MV-4-11 (cell line): ENCODE measurements around the gene SOX9.
"Not testable (repeated sequence)": the region's sequence is repeated elsewhere in the genome, so short reads cannot be mapped to it uniquely, and the experiment has no call there.

Experiments
- DNase-seq: peaks from one replicate; lab custom pipeline; 2025; lab: John Stamatoyannopoulos, UW

Gene SOX9

DNA sequence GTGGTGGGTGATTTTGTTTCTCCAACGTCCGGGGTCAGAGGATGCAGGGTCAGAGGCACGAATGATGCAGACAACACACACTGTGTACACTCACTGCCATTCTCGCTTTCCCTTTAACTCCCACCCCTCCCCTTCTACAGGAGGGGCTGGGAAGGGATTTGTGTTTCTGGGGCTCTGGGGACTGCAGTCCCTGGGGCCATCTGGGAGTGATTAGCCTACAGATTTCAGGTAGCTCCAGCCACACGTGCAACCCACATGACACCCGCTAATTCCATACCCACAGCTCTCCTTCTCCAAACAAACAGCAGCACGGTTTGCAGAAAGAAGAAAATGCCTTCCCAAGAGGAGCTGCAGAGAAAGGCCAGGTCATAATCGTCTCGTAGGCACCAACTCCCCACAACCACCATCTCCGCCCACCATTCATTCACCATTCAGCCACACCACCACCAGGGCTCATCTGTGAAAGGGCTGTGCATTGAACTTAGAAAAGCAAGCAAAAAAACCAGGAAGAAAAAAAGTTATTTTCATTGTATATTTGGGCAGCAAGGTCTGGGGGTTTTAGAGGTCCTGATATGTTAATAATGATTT, 9.4 kb upstream of the SOX9 start:
- DNase-seq: no peak

DNA sequence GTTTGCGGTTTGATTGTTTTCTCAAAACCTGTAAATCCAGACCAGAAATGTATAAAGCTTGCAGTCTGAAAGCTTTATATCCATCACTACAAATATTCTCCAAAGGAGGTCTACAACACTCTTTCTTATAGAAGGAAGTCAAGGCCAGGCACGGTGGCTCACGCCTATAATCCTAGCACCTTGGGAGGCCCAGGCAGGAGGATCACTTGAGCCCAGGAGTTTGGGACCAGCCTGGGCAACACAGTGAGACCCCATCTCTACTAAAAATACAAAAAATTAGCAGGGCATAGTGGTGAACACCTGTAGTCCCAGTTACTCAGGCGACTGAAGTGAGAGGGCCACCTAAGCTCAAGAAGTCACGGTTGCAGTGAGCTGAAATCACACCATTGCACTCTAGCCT, 8.9 kb upstream of the SOX9 start:
- not testable (repeated sequence) for DNase-seq

DNA sequence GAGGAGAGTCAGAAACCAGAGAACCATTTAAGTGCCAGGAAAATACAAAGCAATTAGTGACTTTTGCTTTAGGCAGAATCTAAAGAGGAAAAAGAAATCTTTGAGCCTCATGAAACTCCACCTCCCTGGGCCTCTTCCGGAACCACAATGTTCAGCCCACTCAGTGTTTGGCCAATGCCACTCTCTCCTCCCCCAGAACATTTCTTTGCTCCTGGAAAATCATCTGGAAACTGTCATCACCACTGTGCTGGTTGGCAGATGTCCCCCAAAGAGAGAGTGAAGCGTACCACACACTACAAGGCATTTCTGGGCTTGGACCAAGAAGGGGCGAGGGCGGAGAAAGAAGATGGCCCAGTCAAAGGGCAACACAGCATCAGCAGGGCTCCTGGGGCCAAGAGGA, 7.1 kb upstream of the SOX9 start:
- no peak for DNase-seq

DNA sequence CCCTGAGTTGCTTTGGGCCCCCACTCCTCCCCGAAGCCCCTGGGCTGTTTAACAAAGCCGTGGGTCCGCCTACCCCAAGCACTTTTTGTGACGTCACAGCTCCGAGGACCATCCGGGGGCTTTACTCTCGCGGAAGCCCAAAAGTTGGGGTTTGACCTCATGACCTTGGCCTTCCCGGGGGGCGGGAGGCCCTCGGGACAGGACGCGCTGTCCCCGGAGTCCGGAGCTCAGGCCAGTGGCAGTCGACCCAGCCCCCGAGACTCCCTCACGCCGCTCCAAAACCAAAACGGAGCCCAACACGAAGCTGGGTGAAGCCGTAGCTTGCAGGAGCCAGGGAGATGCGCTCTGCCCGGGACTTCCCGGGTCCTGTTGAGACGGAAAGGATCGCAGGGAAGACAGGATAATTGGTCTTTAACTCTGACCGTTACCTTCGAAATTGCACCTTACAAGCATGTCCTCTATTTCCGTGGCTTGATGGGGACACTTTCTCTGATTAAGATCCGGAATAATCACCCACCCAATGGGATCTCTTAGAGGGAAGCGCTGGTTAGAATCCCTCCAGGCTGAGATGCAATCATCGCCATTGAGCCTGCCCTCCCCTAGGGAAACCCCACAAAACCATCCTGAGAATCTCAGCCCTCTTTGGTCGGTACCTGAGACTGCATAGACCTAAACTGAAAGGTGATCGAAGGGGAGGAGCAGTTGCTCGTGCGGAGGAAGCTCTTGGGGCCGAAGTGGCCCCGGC, 4.9 kb upstream of the SOX9 start:
- DNase-seq: no peak

DNA sequence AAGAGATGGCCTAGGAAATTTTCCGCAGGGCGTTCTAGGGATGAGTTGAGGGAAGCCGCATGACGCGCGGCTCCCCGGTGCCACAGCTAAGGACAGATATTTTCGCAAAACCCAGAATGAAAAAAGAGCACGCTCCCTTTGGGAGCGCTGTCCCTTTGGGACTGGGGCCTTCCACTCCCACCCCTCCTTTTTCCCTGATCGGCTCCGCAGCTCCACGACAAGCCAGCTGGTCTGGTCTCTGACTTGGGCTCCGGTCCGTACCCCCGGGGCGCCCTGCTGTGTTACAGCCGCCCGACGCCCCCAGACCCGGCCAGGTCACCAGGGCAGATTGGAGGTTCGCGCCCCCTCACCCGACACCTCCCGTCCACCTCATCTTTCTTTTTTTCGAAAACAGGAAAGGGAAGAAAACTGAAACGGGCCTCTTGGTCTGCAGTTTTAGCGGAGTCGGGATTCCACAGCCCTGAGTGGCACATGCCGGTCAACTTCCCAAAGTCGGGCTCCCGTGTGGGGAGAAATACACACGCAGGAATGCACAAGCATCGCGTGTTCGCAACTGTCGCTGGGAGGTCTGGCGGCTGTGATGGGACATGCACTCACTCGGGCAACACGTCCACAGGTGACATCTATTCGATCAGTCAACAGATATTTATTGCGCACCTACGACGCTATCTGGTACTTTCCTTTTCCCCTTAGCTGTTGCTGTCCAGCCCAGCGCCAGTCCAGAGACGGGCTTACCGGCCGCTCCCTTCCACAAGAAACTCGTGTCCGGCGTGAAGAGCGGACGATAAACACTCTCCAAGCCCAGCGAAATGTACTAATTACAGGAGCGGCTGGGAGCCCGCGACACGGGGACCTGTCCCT, 3.9 kb upstream of the SOX9 start:
- no peak for DNase-seq

DNA sequence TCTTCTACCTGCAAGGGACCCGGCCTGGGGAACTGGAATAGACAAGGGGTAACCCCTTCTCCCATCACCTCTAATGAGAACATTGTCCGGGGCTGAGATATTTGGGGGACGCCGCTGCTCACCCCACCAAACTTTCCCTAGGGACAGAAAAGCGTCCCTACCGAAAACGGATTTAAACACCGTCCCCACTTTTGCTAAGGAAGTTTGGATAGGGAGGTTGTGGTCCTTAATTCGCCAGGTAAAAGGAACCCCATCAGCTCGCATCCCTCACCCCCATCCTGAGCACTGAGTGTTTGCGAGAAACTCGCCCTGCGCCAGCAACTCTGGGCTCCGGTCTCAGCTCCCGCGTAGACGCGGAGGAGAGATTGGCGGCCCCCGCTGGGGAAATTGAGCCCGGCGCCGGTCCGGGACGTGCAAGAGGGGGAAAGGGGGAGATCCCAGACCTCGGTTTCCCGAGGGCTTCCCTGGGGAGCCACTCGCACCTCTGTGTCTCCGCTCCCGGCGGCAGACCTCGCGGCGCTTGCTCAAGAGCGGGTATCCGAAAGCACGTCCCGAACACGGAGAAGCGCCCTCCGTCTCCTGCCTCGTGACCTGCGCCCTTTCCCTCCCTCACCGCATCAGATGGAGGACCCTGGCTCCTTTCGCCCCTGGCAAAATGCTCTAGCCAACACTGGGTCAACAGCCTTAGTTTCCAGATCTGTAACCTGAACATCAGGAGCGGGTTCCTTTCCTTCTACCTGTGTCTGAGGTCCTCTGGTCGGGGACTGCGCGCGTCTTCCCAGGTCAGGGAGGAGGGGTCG, 3.1 kb upstream of the SOX9 start:
- no peak for DNase-seq

DNA sequence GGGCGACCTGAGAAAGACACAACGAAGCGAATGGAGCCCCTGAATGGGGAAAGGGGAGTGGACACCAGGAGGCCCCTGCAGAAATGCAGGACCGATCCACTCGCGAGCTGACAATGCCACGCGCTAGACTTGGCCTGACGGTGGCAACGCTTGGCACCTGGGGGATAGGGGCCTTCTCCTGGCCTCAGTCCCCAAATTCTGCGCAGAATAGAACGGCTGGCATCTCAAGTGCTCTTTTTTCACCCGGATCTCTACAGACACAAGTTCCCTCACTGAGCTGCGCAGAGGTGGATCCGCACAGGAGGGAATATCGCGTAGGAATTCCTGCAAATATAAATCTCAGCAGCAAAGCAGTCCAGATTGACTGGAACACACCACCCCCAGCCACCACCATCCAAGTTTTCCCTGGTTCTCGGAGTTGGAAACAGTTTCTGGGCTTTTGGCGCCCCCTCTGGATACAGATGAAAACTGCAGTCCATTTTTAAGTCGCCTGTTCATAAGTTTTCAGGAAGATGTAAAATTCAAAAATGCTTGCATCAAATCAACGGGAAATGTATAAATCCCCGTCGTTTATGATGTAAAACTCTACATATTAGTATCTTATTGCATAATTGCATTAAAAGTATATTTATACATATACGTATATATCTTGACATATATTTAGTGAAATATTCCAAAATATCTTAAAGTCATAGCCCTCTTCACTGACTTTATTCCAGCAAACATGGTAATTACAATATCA, 2.3 kb upstream of the SOX9 start:
- peak; percentile 28 for DNase-seq

DNA sequence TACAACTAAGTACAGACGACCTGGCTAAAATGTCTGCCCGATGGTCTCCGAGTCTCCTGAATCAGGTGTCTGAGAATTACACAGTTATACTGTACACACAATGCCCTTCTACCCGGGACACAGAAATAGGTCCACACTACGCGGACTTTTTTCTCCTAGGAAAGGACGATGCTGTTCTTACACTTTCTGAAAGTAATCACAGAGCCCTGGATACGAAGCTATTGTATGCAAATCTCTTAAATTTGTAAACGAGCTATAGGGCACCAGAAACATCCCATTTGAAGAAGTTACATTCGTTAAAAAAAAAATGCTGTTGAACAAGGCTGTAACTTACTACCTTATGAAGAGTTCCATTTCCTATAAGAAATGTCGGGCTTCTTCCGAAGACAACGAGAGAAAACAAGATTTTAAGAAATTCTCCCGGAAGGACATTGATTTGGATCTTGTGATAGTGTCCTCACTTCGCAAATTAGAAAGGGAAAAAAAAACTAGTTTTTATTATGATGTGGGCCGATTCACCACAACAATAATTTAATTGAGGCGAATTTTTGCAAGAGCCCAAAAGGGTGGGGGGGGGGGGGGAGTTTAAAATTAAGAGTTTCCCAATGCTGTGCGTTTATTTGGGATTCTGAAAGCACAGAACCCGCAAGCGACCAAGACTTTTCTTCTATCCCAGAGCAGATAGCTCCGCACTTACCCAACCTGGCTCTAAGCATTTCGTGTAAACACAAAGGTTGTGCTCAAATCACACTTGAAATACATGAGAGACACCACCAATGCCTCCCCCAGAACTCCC, 1.5 kb upstream of the SOX9 start:
- DNase-seq: no peak

DNA sequence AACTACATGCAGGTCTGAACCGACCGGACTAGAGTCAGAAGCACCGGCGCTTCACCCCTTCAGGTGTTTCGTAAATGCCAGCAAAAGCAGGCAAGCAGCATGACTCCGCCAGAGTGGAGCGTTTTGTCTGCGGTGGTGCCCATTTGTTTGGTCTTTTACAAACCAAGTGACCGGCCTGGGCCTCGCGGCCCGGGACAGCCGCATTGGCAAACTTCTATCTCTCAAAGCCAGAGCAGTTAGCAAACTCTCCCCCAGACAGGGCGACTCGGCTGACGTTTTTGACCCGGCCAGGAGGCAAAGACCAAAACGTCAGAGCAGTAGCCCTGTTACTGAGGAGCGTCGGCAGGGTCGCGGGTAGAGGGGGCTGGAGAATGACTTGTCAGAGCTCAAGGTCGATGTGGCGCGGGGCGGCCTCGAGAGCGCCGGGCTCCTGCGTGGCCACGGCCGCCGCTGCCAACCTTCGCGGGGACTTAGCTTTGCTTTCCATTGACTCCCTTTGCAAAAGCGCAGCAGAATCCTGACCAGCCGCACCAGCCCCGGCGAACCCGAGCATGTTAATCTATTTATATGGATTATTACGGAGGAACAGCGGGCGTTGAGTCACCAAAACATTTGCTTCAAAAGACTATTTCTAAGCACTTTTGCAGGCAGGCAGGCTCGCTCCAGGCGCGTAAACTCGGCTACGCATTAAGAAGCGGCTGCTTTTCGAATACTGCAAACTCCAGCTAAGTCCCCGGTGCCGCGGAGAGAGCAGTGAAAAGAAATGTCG, 763 bp upstream of the SOX9 start:
- no peak for DNase-seq

DNA sequence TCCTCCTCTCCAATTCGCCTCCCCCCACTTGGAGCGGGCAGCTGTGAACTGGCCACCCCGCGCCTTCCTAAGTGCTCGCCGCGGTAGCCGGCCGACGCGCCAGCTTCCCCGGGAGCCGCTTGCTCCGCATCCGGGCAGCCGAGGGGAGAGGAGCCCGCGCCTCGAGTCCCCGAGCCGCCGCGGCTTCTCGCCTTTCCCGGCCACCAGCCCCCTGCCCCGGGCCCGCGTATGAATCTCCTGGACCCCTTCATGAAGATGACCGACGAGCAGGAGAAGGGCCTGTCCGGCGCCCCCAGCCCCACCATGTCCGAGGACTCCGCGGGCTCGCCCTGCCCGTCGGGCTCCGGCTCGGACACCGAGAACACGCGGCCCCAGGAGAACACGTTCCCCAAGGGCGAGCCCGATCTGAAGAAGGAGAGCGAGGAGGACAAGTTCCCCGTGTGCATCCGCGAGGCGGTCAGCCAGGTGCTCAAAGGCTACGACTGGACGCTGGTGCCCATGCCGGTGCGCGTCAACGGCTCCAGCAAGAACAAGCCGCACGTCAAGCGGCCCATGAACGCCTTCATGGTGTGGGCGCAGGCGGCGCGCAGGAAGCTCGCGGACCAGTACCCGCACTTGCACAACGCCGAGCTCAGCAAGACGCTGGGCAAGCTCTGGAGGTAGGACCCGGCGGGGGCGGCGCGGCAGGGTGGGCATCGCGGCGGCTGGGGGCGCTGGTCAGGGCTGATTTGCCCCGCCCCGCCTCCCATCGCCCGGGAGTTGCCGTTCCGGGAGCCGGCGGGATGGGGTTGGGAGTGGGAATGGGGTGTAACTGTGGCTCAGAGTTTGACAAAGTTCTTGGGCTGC, 567 bp downstream of the SOX9 start:
- no peak for DNase-seq

DNA sequence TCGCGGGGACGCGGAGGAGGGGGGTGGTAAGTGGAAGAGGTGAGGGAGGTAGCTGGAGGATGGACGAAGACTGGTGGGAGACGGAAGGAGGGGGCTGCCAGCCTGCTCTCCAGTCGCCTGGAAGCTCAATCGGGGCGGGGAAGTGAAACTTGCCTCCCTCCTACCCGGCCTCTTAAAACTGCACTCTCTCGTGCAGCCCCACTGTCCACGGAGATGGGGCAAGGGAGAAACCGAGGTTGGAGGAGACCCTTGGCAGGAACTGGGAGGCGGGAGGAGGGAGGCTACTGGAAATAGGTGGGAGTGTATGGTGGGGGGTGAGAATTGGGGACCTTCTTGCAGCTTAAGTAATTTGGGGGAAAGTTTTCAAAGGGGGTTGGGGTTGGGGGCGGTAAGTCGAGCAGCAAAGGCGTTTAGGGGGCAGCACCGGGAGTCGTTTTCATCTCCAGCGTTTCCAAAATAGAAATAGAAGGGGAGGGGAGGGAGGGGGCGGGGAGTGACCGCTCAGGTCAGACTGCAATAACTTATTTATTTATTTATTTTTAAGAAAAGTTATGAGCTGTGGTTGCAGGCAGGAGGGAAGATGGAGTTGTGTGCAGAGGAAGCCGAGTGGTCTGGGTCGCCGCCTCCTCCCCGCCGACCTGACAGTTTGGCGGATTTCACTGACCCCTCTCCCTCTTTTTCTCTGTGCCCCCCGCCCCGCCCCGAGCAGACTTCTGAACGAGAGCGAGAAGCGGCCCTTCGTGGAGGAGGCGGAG, 1.4 kb downstream of the SOX9 start:
- DNase-seq: no peak

DNA sequence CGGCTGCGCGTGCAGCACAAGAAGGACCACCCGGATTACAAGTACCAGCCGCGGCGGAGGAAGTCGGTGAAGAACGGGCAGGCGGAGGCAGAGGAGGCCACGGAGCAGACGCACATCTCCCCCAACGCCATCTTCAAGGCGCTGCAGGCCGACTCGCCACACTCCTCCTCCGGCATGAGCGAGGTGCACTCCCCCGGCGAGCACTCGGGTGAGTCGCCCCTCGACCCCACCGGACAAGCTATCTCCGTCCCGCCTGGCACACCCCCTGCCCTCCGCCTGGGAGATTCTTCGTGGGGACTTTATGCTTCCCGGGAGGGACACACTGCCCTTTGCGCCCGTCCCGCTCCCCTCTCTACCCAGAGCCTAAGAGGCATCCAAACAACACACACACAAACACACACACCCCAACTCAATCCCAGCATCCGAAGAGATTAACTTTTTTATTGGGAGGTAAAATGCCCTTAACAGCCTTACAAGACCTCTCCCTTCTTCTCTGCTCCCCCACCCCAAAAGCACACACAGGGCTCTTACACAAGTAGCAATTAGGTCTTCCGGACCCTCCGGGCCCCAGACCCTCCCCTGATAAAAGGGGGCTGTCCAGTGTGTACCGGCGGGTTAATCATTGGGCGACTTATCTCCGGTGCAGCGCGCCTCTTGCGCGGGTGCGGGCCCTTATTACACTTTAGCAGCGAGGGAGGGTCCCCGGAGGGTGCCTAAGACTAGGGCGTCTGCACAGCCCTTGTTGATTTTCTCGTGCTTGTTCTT, 2.1 kb downstream of the SOX9 start:
- DNase-seq: no peak

DNA sequence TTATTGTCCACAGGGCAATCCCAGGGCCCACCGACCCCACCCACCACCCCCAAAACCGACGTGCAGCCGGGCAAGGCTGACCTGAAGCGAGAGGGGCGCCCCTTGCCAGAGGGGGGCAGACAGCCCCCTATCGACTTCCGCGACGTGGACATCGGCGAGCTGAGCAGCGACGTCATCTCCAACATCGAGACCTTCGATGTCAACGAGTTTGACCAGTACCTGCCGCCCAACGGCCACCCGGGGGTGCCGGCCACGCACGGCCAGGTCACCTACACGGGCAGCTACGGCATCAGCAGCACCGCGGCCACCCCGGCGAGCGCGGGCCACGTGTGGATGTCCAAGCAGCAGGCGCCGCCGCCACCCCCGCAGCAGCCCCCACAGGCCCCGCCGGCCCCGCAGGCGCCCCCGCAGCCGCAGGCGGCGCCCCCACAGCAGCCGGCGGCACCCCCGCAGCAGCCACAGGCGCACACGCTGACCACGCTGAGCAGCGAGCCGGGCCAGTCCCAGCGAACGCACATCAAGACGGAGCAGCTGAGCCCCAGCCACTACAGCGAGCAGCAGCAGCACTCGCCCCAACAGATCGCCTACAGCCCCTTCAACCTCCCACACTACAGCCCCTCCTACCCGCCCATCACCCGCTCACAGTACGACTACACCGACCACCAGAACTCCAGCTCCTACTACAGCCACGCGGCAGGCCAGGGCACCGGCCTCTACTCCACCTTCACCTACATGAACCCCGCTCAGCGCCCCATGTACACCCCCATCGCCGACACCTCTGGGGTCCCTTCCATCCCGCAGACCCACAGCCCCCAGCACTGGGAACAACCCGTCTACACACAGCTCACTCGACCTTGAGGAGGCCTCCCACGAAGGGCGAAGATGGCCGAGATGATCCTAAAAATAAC, 3.0 kb downstream of the SOX9 start:
- no peak for DNase-seq

DNA sequence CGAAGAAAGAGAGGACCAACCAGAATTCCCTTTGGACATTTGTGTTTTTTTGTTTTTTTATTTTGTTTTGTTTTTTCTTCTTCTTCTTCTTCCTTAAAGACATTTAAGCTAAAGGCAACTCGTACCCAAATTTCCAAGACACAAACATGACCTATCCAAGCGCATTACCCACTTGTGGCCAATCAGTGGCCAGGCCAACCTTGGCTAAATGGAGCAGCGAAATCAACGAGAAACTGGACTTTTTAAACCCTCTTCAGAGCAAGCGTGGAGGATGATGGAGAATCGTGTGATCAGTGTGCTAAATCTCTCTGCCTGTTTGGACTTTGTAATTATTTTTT, 3.6 kb downstream of the SOX9 start:
- no peak for DNase-seq

DNA sequence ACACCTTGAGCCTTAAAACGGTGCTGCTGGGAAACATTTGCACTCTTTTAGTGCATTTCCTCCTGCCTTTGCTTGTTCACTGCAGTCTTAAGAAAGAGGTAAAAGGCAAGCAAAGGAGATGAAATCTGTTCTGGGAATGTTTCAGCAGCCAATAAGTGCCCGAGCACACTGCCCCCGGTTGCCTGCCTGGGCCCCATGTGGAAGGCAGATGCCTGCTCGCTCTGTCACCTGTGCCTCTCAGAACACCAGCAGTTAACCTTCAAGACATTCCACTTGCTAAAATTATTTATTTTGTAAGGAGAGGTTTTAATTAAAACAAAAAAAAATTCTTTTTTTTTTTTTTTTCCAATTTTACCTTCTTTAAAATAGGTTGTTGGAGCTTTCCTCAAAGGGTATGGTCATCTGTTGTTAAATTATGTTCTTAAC, 4.4 kb downstream of the SOX9 start:
- no peak for DNase-seq

DNA sequence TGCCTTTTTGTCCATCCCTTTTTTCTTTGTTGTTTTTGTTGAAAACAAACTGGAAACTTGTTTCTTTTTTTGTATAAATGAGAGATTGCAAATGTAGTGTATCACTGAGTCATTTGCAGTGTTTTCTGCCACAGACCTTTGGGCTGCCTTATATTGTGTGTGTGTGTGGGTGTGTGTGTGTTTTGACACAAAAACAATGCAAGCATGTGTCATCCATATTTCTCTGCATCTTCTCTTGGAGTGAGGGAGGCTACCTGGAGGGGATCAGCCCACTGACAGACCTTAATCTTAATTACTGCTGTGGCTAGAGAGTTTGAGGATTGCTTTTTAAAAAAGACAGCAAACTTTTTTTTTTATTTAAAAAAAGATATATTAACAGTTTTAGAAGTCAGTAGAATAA, 4.9 kb downstream of the SOX9 start:
- DNase-seq: no peak
